Measurements from ENCODE around the gene RGS6.

- no peak for TF ChIP-seq EP300 (IDR thresholded peaks at IDR 0.05)
- no peak for TF ChIP-seq POLR2A (IDR thresholded peaks at IDR 0.05; ENCODE audit: low read depth)
Observed at GRCh38 chr14:72290241-72290640, 358.0 kb downstream of the RGS6 start.
